HEK293T (cell line): ENCODE measurements around the gene DHRSX.
"Not testable (repeated sequence)": the region's sequence is repeated elsewhere in the genome, so short reads cannot be mapped to it uniquely, and the experiment has no call there.

Experiments
- CTCF ChIA-PET: fragments of 350-600 bp; formaldehyde crosslinking; extraction: SDS; loops from one replicate; lab custom pipeline; 2021; ENCODE audit warnings: antibody characterized with exemption, inconsistent platforms; lab: Yijun Ruan, JAX
- POLR2A ChIA-PET: fragments of 350-600 bp; formaldehyde crosslinking; extraction: SDS; loops from one replicate; lab custom pipeline; 2020; ENCODE audit warnings: antibody characterized with exemption, inconsistent platforms; lab: Yijun Ruan, JAX
- DNase-seq: peaks from one replicate; pipeline ENCODE4 v3.0.0; 2012; ENCODE audit warnings: mixed read lengths; ENCODE audit errors: extremely low spot score
- ARNT ChIP-seq: fragments of 450-650 bp; IDR thresholded peaks from 2 replicates; pipeline ENCODE4 v1.6.1; 2017; ENCODE audit warnings: mild to moderate bottlenecking
- BHLHE40 ChIP-seq: fragments of 450-650 bp; IDR thresholded peaks from 2 replicates; pipeline ENCODE4 v1.6.1; 2016; ENCODE audit warnings: mild to moderate bottlenecking, moderate library complexity, borderline replicate concordance
- CTBP1 ChIP-seq: fragments of 450-650 bp; IDR thresholded peaks from 2 replicates; pipeline ENCODE4 v1.6.1; 2016; ENCODE audit warnings: borderline replicate concordance
- ELF4 ChIP-seq: fragments of 450-650 bp; IDR thresholded peaks from 2 replicates; pipeline ENCODE4 v1.6.1; 2017; ENCODE audit warnings: antibody characterized with exemption
- FOXA1 ChIP-seq: fragments of 450-650 bp; IDR thresholded peaks from 2 replicates; pipeline ENCODE4 v1.6.1; 2016; ENCODE audit warnings: mild to moderate bottlenecking
- FOXK2 ChIP-seq: fragments of 450-650 bp; IDR thresholded peaks from 2 replicates; pipeline ENCODE4 v1.6.1; 2016; ENCODE audit warnings: mild to moderate bottlenecking
- FOXM1 ChIP-seq: fragments of 450-650 bp; IDR thresholded peaks from 2 replicates; pipeline ENCODE4 v1.6.1; 2017; ENCODE audit warnings: mild to moderate bottlenecking, borderline replicate concordance
- HDGF ChIP-seq: fragments of 450-650 bp; IDR thresholded peaks from 2 replicates; pipeline ENCODE4 v1.6.1; 2017; ENCODE audit warnings: antibody characterized with exemption, borderline replicate concordance
- L3MBTL2 ChIP-seq: fragments of 450-650 bp; conservative IDR thresholded peaks from 2 replicates; pipeline ENCODE4 v1.6.1; 2016; ENCODE audit warnings: mild to moderate bottlenecking
- LEF1 ChIP-seq: fragments of 450-650 bp; IDR thresholded peaks from 2 replicates; pipeline ENCODE4 v1.6.1; 2017; ENCODE audit warnings: mild to moderate bottlenecking, borderline replicate concordance
- NFRKB ChIP-seq: fragments of 450-650 bp; IDR thresholded peaks from 2 replicates; pipeline ENCODE4 v1.6.1; 2016; ENCODE audit warnings: mild to moderate bottlenecking, moderate library complexity
- PKNOX1 ChIP-seq: fragments of 450-650 bp; IDR thresholded peaks from 2 replicates; pipeline ENCODE4 v1.6.1; 2016
- SP1 ChIP-seq: fragments of 450-650 bp; IDR thresholded peaks from 2 replicates; pipeline ENCODE4 v1.6.1; 2017
- SUZ12 ChIP-seq: fragments of 450-650 bp; IDR thresholded peaks from 2 replicates; pipeline ENCODE4 v1.6.1; 2016; ENCODE audit warnings: mild to moderate bottlenecking
- TARDBP ChIP-seq: fragments of 450-650 bp; IDR thresholded peaks from 2 replicates; pipeline ENCODE4 v1.6.1; 2016
- ZNF384 ChIP-seq: fragments of 450-650 bp; IDR thresholded peaks from 2 replicates; pipeline ENCODE4 v1.6.1; 2016

Gene DHRSX

DNA sequence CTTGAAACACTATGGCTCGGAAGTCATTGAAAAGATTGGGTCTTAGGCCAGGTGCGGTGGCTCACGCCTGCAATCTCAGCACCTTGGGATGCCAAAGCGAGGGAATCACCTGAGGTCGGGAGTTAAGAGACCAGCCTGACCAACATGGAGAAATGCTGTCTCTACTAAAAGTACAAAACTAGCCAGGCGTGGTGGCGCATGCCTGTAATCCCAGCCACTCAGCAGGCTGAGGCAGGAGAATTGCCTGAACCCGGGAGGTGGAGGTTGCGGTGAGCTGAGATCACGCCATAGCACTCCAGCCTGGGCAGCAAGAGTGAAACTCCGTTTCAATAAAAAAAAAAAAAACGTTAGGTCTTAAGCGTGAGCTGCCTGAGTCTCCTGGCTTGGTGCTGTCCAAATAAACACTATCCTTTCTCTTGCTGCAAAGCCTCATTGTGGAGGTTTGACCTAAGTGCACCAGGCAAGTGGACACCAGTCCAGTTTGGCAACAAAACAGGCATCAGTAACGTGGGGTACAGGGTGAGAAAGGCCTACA, 185.9 kb downstream of the DHRSX start:
- ChIA-PET POLR2A (no interaction called here), CTCF (no interaction called here)
- no peak for DNase-seq
- no peak for TF ChIP-seq PKNOX1
- no peak for TF ChIP-seq LEF1
- no peak for TF ChIP-seq FOXA1
- TF ChIP-seq NFRKB: no peak
- TF ChIP-seq HDGF: no peak
- no peak for TF ChIP-seq FOXM1
- TF ChIP-seq FOXK2: no peak
- no peak for TF ChIP-seq ARNT
- no peak for TF ChIP-seq ZNF384
- TF ChIP-seq ELF4: no peak
- TF ChIP-seq BHLHE40: no peak
- no peak for TF ChIP-seq SUZ12
- TF ChIP-seq SP1: no peak
- no peak for TF ChIP-seq CTBP1

- no peak for TF ChIP-seq PKNOX1
- TF ChIP-seq L3MBTL2: no peak
- no peak for TF ChIP-seq FOXA1
- TF ChIP-seq LEF1: no peak
- no peak for TF ChIP-seq TARDBP
- TF ChIP-seq SUZ12: no peak
- TF ChIP-seq HDGF: no peak
- no peak for DNase-seq
- ChIA-PET POLR2A (no interaction called here), CTCF (no interaction called here)
These were observed 186.7 kb downstream of the DHRSX start for GRCh38 chrX:2313864-2314640.

DNA sequence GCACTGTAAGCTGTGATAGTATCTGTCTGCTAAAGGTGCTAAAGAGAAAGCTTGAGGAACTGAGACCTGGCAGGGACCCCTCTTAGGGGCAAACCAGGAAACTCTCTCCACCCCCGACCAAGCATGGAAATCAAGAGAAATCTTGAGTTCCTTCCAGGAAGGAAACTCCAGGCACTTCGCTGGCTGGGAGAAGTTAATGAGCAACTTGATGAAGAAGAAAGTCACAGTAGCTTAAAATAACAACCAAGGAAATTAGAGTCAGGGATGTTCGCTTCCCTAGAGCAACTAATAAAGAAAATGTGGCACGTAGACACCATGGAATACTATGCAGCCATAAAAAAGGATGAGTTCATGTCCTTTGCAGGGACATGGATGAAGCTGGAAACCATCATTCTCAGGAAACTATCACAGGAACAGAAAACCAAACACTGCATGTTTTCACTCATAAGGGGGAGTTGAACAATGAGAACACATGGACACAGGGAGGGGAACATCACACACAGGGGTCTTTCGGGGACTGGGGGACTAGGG, 188.7 kb downstream of the DHRSX start:
- CTCF ChIA-PET, DNase-seq, POLR2A ChIA-PET: not testable (repeated sequence)

- no peak for DNase-seq
These were observed 189.3 kb downstream of the DHRSX start for GRCh38 chrX:2311501-2311900.

GRCh38 chrX:2301901-2302300, 198.9 kb downstream of the DHRSX start:
- TF ChIP-seq BHLHE40: no peak
- no peak for TF ChIP-seq FOXA1
- TF ChIP-seq TARDBP: no peak
- POLR2A ChIA-PET: no interaction called here
- CTCF ChIA-PET: no interaction called here
- DNase-seq: no peak

More at GRCh38 chrX:2311501-2311900, 189.3 kb downstream of the DHRSX start:
- ChIA-PET POLR2A (no interaction called here), CTCF (no interaction called here)
- no peak for TF ChIP-seq LEF1
- no peak for TF ChIP-seq FOXA1
- no peak for TF ChIP-seq ZNF384
- no peak for TF ChIP-seq L3MBTL2
- TF ChIP-seq SUZ12: no peak
- TF ChIP-seq CTBP1: no peak
- TF ChIP-seq FOXM1: no peak
- TF ChIP-seq BHLHE40: no peak
- TF ChIP-seq SP1: no peak
- TF ChIP-seq ELF4: no peak
- TF ChIP-seq PKNOX1: no peak
- no peak for TF ChIP-seq HDGF
- no peak for TF ChIP-seq NFRKB
- TF ChIP-seq FOXK2: no peak
- no peak for TF ChIP-seq ARNT
- no peak for TF ChIP-seq TARDBP

DNA sequence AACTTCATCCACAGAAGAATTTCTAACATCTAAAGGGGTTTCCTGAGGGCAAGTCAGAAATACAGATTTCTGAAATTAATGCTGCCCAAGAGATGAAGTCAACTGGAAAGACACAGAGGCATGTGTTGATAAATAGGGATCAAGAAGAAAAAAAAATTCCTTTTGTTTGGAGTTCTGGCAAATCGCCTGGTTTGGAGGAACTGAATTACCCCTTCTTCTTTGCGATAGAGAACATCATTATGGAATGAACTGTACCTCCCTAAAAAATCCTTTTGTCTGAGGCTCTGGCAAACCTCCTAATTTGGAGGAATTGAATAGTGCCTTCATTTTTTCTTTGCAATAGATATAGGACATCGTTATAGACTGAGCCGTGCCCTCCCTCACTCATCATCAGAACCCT, 200.9 kb downstream of the DHRSX start:
- no peak for DNase-seq
- POLR2A ChIA-PET: no interaction called here

More for the DNA sequence above, 200.9 kb downstream of the DHRSX start:
- CTCF ChIA-PET: no interaction called here
- TF ChIP-seq FOXM1 (no peak), FOXK2 (no peak), ZNF384 (no peak), ARNT (no peak), PKNOX1 (no peak), SP1 (no peak), HDGF (no peak), BHLHE40 (no peak), ELF4 (no peak)
